Parathyroid adenoma (tissue), 2 donors: ENCODE measurements around the gene TNK1.

ENCODE experiments used
- H2AFZ ChIP-seq: fragments of 300-600 bp; sonication (generic); one replicate; pipeline ENCODE4 v1.7.0; 2017; ENCODE audit warnings: antibody characterized with exemption, mild to moderate bottlenecking
- H3K27ac ChIP-seq: fragments of 300-600 bp; sonication (generic); one replicate; pipeline ENCODE4 v1.7.0; 2017
- H3K27me3 ChIP-seq: fragments of 300-600 bp; sonication (generic); one replicate; pipeline ENCODE4 v1.7.0; 2017; ENCODE audit warnings: low read length; ENCODE audit not compliant: control insufficient read depth, insufficient read depth
- H3K36me3 ChIP-seq: fragments of 300-600 bp; sonication (generic); one replicate; pipeline ENCODE4 v1.7.0; 2017; ENCODE audit warnings: low read length; ENCODE audit not compliant: control insufficient read depth, insufficient read depth
- H3K4me1 ChIP-seq: fragments of 300-600 bp; sonication (generic); one replicate; pipeline ENCODE4 v1.7.0; 2017; ENCODE audit warnings: control low read depth
- H3K4me2 ChIP-seq: fragments of 300-600 bp; sonication (generic); one replicate; pipeline ENCODE4 v1.7.0; 2017; ENCODE audit warnings: low read length
- H3K4me3 ChIP-seq: fragments of 300-600 bp; sonication (generic); one replicate; pipeline ENCODE4 v1.7.0; 2017; ENCODE audit warnings: low read depth, low read length
- H3K79me2 ChIP-seq: fragments of 300-600 bp; sonication (generic); one replicate; pipeline ENCODE4 v1.7.0; 2017; ENCODE audit warnings: control low read depth
- H3K9ac ChIP-seq: fragments of 300-600 bp; sonication (generic); one replicate; pipeline ENCODE4 v1.7.0; 2017; ENCODE audit warnings: mild to moderate bottlenecking
- H3K9me3 ChIP-seq: fragments of 300-600 bp; sonication (generic); one replicate; pipeline ENCODE4 v1.7.0; 2017; ENCODE audit warnings: low read length; ENCODE audit not compliant: control insufficient read depth
- TF ChIP-seq, protein P1 (sequence below): fragments of 300-600 bp; sonication (generic); IDR thresholded peaks from one replicate; pipeline ENCODE4 v1.7.0; 2017; ENCODE audit warnings: antibody characterized with exemption, mild to moderate bottlenecking
- donor health status: primary hyperparathyroidism.

TNK1 gene

DNA sequence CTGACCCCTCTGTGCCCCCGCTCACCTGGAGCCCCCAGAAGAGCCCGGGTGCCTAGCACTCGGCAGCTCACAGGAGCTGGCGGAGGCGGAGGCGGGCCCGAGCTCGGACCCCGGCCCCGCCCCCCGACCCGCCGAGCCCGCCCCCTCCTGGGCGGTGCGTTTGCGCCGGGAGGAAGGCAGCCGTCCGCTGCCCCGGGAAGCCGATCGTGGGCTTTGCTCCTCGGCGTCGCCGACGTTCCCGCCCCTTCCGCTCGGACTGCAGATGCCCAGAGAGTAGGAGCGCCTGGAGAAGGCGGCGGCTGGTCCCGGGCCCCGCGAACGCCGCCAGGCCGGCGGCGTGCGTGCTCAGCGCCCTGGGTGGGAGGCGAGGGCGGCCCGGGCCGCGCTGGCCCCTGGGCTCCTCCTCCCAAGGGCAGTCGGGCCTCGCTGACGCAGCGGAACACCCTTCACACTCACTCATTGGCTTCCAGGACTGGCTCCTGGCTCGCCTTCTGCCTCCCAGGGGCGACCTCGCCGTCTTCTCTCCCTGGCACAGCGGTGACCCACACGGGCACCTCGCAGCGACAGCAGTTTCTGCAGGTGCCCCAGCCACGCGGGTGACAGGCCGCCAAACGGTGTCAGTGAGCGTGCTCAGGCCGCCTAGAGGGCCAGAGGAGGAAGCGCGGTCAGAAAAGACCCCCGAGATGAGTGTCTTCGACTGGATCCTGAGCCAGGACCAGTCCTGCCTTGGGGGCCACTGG lies 13.7 kb downstream of the TNK1 start, which contains the start of gene PLSCR3:
TSS of gene PLSCR3 (minus strand) at position 74 of the 740 bp plus-strand sequence. CDS start 415 bp downstream, outside the sequence.
- no peaks in the 10 kb centered on the region for H3K79me2 ChIP-seq
- H3K9ac ChIP-seq = peak within 1 kb of the TSS; percentile 55
- H3K36me3 ChIP-seq = no peaks in the 10 kb centered on the region
- H3K9me3 ChIP-seq = no peaks in the 10 kb centered on the region
- TF ChIP-seq, protein P1, sequence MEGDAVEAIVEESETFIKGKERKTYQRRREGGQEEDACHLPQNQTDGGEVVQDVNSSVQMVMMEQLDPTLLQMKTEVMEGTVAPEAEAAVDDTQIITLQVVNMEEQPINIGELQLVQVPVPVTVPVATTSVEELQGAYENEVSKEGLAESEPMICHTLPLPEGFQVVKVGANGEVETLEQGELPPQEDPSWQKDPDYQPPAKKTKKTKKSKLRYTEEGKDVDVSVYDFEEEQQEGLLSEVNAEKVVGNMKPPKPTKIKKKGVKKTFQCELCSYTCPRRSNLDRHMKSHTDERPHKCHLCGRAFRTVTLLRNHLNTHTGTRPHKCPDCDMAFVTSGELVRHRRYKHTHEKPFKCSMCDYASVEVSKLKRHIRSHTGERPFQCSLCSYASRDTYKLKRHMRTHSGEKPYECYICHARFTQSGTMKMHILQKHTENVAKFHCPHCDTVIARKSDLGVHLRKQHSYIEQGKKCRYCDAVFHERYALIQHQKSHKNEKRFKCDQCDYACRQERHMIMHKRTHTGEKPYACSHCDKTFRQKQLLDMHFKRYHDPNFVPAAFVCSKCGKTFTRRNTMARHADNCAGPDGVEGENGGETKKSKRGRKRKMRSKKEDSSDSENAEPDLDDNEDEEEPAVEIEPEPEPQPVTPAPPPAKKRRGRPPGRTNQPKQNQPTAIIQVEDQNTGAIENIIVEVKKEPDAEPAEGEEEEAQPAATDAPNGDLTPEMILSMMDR = peak; percentile 3
- H3K27ac ChIP-seq = peak within 1 kb of the TSS; percentile 88
- peak within 1 kb of the TSS; percentile 94 for H3K4me2 ChIP-seq
- H3K4me3 ChIP-seq = peak within 1 kb of the TSS; percentile 89
- no peaks in the 10 kb centered on the region for H3K27me3 ChIP-seq
- H2AFZ ChIP-seq = peak within 1 kb of the TSS; percentile 87
- peaks cover 2% of the 10 kb centered on the region for H3K4me1 ChIP-seq

DNA sequence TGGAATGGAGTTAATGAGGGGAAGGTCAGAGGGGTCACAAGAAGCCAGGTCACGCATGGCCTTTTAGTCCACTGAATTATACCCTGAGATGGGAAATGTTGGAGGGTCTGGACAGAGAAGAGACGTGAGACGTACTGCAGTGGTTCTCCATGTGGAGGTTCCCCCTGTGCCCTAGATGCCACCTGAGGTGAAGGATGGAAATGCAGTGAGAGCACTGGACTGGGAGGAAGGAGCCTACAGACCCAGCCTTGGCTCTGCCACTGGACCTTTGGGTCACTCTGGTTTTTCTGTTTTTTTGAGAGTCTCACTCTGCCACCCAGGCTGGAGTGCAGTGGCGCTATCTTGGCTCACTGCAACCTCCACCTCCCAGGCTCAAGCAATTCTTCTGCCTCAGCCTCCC lies 15.3 kb downstream of the TNK1 start:
- Histone ChIP-seq H3K9me3 (no peaks in the 10 kb centered on the region), H3K9ac (no peak overlapping the region), H3K36me3 (no peaks in the 10 kb centered on the region), H3K79me2 (peaks cover 2% of the 10 kb centered on the region), H3K4me3 (no peak overlapping the region), H3K4me1 (peaks cover 2% of the 10 kb centered on the region), H3K27ac (no peak overlapping the region), H3K4me2 (no peak overlapping the region), H2AFZ (no peak overlapping the region), H3K27me3 (no peaks in the 10 kb centered on the region)
- TF ChIP-seq, protein P1 = no peak

DNA sequence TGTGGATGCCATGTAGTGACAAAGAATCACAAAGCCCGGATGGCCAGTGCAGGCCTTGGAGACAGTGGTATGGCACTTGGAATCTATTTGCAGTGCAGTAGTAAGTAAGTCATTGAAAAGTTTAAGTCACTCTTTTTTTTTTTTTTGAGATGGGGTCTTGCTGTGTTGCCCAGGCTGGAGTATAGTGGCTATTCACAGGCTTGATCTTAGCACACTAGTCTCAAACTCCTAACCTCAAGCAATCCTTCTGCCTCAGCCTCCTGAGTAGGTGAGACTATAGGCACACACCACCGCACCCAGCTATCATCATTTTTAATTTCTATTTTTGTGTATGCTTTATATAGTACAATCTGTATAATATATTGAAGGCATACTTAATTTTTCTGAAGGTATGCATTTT lies 17.7 kb downstream of the TNK1 start:
- H3K79me2 ChIP-seq = peaks cover 3% of the 10 kb centered on the region
- no peak overlapping the region for H2AFZ ChIP-seq
- no peak overlapping the region for H3K4me3 ChIP-seq
- peaks cover 5% of the 10 kb centered on the region for H3K4me1 ChIP-seq
- H3K36me3 ChIP-seq = no peaks in the 10 kb centered on the region
- no peak overlapping the region for H3K9ac ChIP-seq
- no peaks in the 10 kb centered on the region for H3K27me3 ChIP-seq
- no peaks in the 10 kb centered on the region for H3K9me3 ChIP-seq
- TF ChIP-seq, protein P1 = no peak
- no peak overlapping the region for H3K27ac ChIP-seq
- H3K4me2 ChIP-seq = no peak overlapping the region

DNA sequence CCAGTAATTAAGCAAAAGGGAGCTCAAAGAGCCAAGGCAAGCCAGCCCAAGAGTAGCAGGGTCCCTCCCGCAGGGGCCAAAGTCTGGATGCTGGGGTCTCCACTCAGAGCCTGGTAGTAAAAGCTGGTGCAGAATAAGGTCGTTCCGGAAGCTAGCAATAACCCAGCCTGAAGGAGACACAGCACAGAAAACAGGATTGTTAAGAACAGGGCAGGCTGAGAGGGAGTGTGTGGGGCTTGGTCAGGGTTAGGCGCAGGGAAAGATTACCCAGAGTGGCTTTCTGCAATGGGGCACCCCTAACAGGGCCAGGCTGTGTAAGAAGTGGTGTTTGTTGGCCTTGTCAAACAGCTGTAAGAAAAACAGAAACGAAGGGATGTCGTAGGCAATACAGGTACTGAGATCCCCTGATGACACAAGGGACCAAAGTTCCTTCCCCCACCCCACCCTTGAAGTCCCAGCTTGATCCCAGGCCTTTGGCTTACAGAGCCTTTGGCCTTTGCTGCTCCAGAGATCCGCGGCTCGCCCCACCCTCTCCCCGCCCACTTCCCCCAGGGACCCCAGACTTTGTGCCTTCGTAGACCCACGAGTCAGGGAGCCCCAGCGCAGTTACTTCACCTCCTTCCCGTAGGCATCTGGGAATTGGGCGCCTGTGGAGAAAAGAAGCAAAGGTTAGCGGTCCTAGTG lies 22.3 kb downstream of the TNK1 start:
- peak overlapping the region; percentile 87 for H3K4me2 ChIP-seq
- H3K79me2 ChIP-seq = peaks cover 3% of the 10 kb centered on the region
- H3K27ac ChIP-seq = peak overlapping the region; percentile 72
- H3K9ac ChIP-seq = no peak overlapping the region
- H2AFZ ChIP-seq = peak overlapping the region; percentile 74
- H3K4me3 ChIP-seq = peak overlapping the region; percentile 90
- no peaks in the 10 kb centered on the region for H3K36me3 ChIP-seq
- H3K9me3 ChIP-seq = no peaks in the 10 kb centered on the region
- TF ChIP-seq, protein P1 = no peak
- no peaks in the 10 kb centered on the region for H3K27me3 ChIP-seq
- peaks cover 11% of the 10 kb centered on the region for H3K4me1 ChIP-seq
